GM19463 (cell line): Measurements from ENCODE around the gene GLTP.
"Not testable (repeated sequence)": the region's sequence is repeated elsewhere in the genome, so short reads cannot be mapped to it uniquely, and the experiment has no call there.

Experiments
- ATAC-seq: cut with Tn5 transposase; IDR thresholded peaks from one replicate; pipeline ENCODE4 v1.9.1; 2021; ENCODE audit warnings: mild to moderate bottlenecking, moderate library complexity; ENCODE audit not compliant: unreplicated experiment

Gene GLTP

GRCh38 chr12:109905301-109905700 lies 25.0 kb upstream of the GLTP start:
- no peak for ATAC-seq

- ATAC-seq: no peak
Observed at GRCh38 chr12:109902891-109903418, 22.6 kb upstream of the GLTP start.

- ATAC-seq: peak; percentile 8
Observed at GRCh38 chr12:109900752-109901580, 20.6 kb upstream of the GLTP start.

- ATAC-seq: peak; percentile 71
Observed at GRCh38 chr12:109899783-109900751, 19.7 kb upstream of the GLTP start, which contains the start of gene TCHP. TCHP (plus strand) TSS chr12:109900274; CDS start chr12:109903027, 2,753 bp downstream.

- not testable (repeated sequence) for ATAC-seq
Observed at GRCh38 chr12:109899345-109899744, 19.0 kb upstream of the GLTP start.

- no peak for ATAC-seq
Observed at GRCh38 chr12:109897029-109897428, 16.7 kb upstream of the GLTP start.

GRCh38 chr12:109896188-109896587 lies 15.8 kb upstream of the GLTP start:
- no peak for ATAC-seq

- no peak for ATAC-seq
Observed at GRCh38 chr12:109894939-109895338, 14.6 kb upstream of the GLTP start.

GRCh38 chr12:109893261-109893995 lies 13.1 kb upstream of the GLTP start:
- no peak for ATAC-seq

- peak; percentile 77 for ATAC-seq
Observed at GRCh38 chr12:109892748-109893147, 12.4 kb upstream of the GLTP start.

- ATAC-seq: no peak
Observed at GRCh38 chr12:109892165-109892715, 11.9 kb upstream of the GLTP start.

GRCh38 chr12:109891731-109892130 lies 11.4 kb upstream of the GLTP start:
- ATAC-seq: not testable (repeated sequence)

GRCh38 chr12:109890620-109891170 lies 10.4 kb upstream of the GLTP start:
- no peak for ATAC-seq

- no peak for ATAC-seq
Observed at GRCh38 chr12:109888179-109889020, 8.1 kb upstream of the GLTP start.

- ATAC-seq: no peak
Observed at GRCh38 chr12:109885616-109886015, 5.3 kb upstream of the GLTP start.

- no peak for ATAC-seq
Observed at GRCh38 chr12:109883461-109883860, 3.1 kb upstream of the GLTP start.

- no peak for ATAC-seq
Observed at GRCh38 chr12:109881752-109882151, 1.4 kb upstream of the GLTP start.

GRCh38 chr12:109880938-109881337 lies 597 bp upstream of the GLTP start:
- ATAC-seq: no peak
